NCI-H1436 (cell line): ENCODE data around the gene GSN.

ENCODE experiments used
- DNase-seq: peaks from one replicate; lab custom pipeline; 2025; lab: John Stamatoyannopoulos, UW

Gene GSN

GRCh38 chr9:121267689-121268597, at the start of gene GSN:
Gene GSN (plus strand): TSS chr9:121268162. CDS start chr9:121301972, 33,810 bp downstream.
- DNase-seq, result peak; percentile 18

DNA sequence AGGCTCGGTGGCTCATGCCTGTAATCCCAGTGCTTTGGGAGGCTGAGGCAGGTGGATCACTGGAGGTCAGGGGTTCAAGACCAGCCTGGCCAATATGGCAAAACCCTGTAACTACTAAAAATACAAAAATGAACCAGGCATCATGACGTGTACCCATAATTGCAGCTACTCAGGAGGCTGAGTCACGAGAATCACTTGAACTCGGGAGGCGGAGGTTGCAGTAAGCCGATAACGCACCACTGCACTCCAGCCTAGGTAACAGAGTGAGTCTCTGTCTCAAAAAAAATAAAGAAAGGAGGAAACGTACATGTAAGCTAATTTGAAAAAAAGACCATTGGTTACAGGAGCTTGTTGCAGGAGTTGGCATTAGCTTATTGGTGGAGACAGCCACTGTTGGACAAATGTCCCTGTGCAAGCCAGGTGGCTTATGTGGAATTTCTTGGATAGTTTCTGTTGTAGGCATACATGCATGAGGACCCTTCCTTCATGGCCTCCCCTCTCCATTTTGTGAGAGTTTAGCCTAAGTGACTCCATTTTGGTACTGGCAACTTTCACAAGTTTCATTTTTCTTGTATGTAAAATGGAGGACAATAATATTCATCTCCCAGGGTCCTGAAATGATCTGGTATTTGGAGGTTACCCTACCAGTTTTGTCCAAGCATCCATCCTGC, 49.5 kb upstream of the GSN start:
- no peak for DNase-seq

- no peak for DNase-seq
Measured at GRCh38 chr9:121219530-121219929, 48.4 kb upstream of the GSN start.

- DNase-seq, result no peak
Measured at GRCh38 chr9:121220996-121221663, 46.8 kb upstream of the GSN start.

DNA sequence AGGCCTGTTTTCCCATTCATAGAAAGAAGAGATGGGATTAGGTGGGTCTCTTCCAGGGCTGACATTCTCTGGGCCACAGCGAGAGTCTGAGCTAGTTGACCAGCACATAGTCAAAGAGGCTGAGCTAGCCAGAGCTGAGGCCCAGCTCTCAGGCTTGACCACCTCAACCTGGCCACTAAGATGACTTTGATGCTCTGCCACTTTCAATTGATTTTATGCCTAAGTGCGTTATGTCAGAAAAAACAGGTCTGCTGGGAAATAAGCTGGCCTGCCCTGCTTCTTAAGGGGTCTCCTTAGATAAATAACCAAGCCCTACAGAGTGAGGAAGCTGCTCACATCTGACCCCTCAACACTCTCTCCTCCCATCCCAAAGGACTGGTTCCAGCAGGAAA, 46.3 kb upstream of the GSN start:
- DNase-seq, result no peak

- peak; percentile 27 for DNase-seq
Measured at GRCh38 chr9:121222524-121223171, 45.3 kb upstream of the GSN start.

DNA sequence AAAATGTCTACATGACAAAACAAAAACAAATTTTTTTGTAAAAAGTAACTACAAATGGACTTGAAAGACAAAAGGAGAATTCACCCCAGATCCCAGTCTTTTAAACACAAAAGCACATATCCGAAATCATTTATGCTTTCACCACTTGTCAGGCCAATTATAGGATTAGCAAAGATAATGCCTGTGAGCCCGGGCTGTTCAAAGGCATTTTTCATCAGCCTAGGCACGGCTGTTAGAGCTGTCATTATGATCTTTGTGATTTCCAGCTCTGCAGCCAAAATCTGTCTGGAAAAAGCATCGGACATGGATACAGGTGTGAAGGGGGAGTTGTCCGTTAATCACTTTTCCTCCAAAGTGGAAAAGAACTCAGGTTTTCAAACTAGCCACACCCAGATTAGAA, 42.7 kb upstream of the GSN start:
- DNase-seq, result peak; percentile 37

DNA sequence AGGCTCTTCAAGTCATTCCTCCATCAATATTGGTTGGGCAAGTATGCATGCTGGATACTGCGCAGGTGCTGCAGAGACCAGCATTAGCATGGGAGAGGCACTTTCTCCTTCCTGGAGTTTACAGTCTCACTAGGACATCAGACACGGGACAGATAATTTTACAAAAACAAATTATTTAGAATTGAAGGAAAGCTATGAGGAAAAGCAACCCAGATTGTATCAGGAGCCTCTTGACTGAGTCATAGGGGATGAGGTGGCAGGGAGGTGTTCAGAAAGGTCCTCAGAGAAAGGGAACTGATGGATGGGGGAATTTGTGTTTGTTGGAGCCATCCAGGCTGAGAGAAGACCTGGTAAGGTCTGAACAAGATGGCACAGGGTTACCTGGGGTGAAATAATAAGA, 41.8 kb upstream of the GSN start:
- DNase-seq, result no peak

DNA sequence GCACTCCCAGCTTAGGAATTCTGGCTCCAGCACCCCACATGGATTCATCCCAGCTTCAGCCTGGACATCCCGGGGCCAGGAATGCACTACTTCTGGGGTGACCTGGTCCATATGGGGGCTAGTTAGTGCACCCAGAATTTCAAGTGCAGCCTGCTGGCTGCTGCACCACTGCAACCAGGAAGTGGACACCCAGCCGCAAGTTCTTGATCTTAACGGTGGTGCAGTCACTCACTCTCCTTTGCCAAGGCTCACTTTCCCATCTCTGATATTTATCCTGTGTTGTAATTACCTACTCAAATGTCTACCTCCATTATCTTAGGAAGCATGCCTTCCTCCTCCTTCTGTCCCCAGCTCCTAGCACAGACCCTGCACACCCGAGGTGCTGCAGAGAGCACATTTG, 40.1 kb upstream of the GSN start:
- DNase-seq, result no peak

GRCh38 chr9:121230256-121230655, 37.7 kb upstream of the GSN start:
- DNase-seq, result no peak

DNA sequence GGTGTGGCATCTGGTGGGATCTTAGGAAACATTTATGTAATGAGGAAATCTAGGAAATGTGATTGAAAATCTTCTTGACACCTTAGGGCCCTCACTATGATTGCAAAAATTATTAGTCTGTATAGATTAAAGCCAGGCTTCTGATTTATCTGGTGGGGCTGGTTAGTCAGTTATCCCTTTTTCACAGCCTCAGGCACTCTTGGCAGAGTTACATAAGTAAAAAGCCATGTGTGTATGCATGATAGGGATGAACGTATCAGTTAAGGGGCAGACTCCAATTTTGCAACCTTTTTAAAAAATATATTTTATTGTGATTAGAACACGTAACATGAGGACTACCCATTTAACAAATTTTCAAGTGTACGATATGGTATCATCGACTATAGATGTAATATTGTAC, 35.7 kb upstream of the GSN start:
- no peak for DNase-seq

DNA sequence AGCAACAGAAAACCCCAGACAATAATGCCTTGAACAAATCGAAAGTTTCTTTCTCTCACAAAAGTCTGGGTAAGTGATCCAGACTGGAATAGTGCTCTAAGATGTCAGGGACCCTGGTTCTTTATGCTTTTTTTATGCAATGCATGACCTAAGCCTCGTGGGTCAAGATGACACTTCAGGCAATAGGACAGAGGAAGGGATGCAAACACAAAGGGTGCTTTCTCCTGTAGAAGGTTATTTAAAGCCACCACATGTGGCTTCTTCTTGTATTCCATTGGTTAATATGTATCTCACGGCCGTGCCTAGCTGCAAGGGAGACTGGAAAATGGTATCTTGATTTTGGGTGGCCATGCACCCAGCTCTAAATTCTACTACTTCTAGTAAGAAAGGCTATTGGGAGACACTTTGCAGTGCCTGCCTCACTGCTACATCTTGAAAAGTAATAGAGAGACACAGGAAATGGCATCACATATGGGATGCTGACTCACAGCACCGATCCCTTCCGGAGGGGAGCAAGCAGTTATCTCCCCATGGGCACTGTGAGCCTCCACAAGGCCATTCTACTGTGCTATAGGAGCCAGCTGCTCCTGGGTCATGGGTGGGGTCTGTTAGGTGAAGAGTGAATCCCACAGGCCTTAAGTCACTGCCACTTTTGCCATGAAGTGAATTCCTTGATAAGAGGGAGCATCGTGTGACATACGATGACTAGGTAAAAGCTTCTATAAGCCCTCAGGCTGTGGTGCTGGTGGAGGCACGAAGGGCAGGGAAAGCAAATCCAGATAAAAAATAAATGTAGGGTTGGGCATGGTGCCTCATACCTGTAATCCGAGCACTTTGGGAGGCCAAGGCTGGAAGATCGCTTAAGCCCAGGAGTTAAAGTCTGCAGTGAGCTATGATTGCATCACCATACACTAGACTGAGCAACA, 33.8 kb upstream of the GSN start:
- DNase-seq, result no peak

DNA sequence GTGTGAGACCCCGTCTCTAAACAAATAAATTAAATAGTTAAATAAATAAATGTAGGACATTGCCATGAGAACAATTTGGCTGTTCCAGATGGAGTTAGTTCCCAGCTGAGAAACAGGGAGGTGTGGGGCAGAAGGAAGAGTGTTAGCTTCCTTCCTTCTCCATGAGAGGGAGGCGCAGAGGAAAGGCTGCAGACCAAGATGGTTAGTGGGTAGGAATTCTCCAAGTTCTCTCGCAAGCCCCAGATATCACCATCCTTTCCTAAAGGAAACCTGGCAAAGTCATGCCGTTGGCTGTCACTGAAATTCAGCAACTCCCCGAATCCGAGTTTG, 33.2 kb upstream of the GSN start:
- DNase-seq, result no peak

- no peak for DNase-seq
Measured at GRCh38 chr9:121235512-121235911, 32.5 kb upstream of the GSN start.

GRCh38 chr9:121237916-121238315, 30.0 kb upstream of the GSN start:
- no peak for DNase-seq

DNA sequence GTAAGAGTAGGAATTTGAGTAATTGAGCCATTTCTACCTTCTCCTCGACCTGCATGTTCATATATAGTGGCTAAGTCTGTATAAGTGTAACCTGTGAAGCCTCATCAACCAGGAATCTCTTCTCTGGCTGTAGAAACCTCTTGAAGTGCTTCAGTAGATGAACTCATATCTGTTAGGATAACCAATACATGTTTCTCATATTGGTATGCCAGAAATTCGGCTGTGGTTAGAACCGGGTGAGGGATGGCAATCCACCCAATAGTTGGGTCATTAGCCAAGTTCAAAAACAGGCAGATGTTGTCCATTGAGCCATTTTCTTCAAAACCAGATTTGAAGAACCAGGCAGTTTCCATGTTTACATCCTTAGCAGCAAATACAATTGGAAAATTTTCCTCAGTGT, 28.9 kb upstream of the GSN start:
- DNase-seq, result no peak

DNA sequence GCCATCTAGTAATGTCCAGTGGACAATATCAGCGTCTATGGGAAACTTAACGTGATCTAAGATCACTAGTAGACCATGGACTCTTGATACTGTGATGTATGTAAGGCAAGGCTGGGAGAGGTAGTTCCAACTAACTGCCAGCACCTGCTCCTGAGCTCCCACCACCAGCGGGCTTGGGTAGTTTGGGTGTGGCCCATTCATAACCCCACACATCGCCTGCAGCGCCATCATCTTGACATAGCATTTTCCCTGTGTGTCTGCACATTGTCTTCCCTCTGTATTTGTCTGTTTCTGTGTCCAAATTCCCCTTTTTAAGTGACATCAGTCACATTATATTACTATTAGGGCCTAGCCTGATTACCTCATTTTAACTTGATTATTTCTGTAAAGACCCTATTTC, 28.1 kb upstream of the GSN start:
- no peak for DNase-seq

- DNase-seq, result no peak
Measured at GRCh38 chr9:121240472-121241135, 27.4 kb upstream of the GSN start.

GRCh38 chr9:121242219-121242958, 25.6 kb upstream of the GSN start:
- no peak for DNase-seq

- no peak for DNase-seq
Measured at GRCh38 chr9:121242959-121243346, 25.0 kb upstream of the GSN start.
